ENCODE measurements around the gene OR2A42.

- TF ChIP-seq ZNF658 (tag by site-specific recombination; IDR thresholded peaks at IDR 0.05): no peak
- TF ChIP-seq ZNF148 (tag by site-specific recombination; IDR thresholded peaks at IDR 0.05; ENCODE audit: borderline replicate concordance): no peak
- no peak for TF ChIP-seq ZNF707 (tag by site-specific recombination; IDR thresholded peaks at IDR 0.05)
- no peak for TF ChIP-seq CTCF (tag by site-specific recombination; IDR thresholded peaks at IDR 0.05)
- no peak for TF ChIP-seq ZNF274 (IDR thresholded peaks at IDR 0.05; ENCODE audit: low read length)
- TF ChIP-seq ZNF274 (tag by site-specific recombination; IDR thresholded peaks at IDR 0.05; ENCODE audit: borderline replicate concordance): no peak
- no peak for TF ChIP-seq KLF9 (tag by site-specific recombination; IDR thresholded peaks at IDR 0.05; ENCODE audit: low read depth)
- TF ChIP-seq ZNF561 (tag by site-specific recombination; IDR thresholded peaks at IDR 0.05; ENCODE audit: borderline replicate concordance): no peak
- no peak for TF ChIP-seq ZNF138 (tag by site-specific recombination; IDR thresholded peaks at IDR 0.05; ENCODE audit: borderline replicate concordance)
- TF ChIP-seq MZF1 (tag by site-specific recombination; IDR thresholded peaks at IDR 0.05; ENCODE audit: borderline replicate concordance): no peak
Observed at GRCh38 chr7:144256112-144256511, 16.7 kb upstream of the OR2A42 start.
